Posterior cingulate gyrus (tissue), 11 donors: ENCODE results near the gene BOD1L2.

Experiments
- DNase-seq, 10 donors: peaks; one replicate each; pipeline versions ENCODE4 v3.0.0 to v3.0.0-alpha.2; 2020 to 2021; ENCODE audit warnings: mixed read lengths in 3 of 10
- intact Hi-C: fragments of 100-400 bp; cut with DNase I; formaldehyde crosslinking; loops from one replicate; pipeline ENCODE4 v1.15.1; 2023

Gene BOD1L2

DNA sequence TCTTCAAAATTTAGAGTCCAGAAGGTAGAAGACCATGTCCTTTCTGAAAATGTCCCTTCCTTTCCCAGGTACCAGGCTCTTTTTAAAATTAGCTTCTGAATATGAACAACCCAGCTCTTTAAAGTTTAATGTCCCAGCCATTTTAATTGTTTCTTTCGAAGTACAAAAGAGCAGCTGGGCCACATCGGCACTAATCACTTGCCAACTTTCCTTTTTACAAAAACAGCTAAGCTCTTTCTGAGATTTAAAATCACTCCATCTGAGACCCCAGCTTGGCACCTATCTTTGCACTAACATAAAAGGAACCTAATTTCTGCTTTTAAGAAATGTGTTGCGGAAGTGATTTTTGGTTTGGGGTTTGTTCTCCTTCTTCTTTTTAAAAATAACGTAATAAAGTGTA, 2.6 kb downstream of the BOD1L2 start:
- no peak for DNase-seq
- intact Hi-C loops, result no loop called here

DNA sequence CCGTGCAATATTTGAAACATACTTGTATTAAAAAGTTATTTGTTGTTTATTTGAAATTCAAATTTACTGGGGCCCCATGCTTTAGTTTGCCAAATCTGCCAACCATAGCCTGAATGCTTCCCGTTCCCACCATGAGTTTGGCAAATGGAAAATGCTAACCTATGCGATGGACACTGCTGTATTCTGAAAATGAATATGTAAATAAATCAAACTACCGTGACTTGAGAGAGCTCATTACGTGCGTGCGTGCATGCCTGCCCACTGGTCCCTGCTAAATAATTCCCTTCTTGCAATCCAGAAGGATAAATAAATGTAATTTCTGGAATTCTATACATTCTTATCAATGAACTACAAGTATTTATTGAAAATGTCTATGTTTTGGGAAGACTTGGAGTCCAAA, 3.2 kb downstream of the BOD1L2 start:
- DNase-seq, result no peak
- intact Hi-C loops, result no loop called here

DNA sequence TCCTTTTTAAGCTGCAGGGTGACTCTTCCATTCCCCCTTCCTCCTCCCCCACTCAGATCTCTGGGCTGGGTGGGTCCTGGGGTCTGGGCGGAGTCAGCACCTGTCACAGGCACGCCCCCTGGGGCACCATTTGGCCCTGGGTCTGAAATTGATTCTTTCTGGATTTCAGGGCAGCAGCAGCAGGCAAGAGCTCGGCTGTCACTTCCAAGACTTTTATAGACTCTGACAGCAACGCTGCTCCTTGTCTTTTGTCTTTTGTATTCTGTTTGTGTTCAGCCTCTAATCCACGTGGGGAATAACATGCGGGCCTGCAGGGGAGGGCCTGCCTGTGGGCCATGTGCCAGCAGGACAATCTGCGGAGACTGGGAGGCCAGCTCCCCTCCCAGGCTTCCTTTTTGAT, 3.9 kb downstream of the BOD1L2 start:
- intact Hi-C loops, result no loop called here
- DNase-seq, result no peak

DNA sequence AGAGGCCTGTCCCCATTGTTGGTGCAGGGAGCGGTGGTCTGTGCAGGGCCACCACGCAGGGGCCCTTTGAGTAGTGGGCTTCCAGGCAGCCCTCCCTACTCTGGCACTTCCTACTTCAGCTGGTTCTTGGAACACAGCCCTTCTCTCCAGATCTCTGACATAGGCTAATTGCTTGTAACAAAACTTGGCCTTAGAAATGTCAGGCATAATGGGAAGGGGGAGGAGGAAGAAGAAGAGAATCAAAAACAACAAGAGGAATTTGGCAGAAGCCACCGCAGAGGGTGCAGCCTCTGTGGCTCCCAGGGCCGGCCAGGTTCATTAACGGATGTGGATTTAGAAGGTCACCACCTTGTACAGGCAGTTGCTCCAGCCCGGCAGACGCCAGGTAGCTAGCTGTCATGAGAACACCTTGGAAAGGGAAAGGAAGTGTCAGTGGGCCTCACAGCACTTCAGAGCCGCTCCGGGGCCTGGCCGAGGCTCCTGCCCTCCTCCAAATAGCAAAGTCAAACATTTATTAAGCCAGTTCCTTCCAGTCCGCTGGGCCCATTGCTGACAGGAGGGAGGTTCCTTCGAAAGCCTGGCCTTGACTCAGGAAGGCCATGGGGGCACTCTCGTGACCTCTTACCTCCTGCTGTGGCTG, 7.4 kb downstream of the BOD1L2 start:
- intact Hi-C loops, result no loop called here
- no peak for DNase-seq

DNA sequence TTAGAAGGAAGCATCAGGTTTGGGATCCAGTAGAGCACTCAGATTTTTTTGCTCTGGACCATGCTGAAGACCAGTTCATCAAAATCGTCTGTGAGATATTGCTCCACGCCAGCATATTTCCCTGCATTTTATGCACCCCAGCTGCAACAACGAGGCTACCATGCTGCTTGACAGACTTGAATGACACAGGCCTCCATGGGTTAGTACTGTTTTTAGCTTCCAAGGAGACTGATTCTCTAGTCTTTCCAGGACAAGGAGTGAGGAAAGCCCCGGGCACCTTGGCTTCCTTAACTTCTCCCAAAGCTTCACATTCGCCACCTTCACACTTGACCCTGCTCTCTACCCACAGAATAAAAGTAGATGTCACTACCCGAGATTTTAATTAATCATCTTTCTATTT, 17.5 kb downstream of the BOD1L2 start:
- intact Hi-C loops, result no loop called here

DNA sequence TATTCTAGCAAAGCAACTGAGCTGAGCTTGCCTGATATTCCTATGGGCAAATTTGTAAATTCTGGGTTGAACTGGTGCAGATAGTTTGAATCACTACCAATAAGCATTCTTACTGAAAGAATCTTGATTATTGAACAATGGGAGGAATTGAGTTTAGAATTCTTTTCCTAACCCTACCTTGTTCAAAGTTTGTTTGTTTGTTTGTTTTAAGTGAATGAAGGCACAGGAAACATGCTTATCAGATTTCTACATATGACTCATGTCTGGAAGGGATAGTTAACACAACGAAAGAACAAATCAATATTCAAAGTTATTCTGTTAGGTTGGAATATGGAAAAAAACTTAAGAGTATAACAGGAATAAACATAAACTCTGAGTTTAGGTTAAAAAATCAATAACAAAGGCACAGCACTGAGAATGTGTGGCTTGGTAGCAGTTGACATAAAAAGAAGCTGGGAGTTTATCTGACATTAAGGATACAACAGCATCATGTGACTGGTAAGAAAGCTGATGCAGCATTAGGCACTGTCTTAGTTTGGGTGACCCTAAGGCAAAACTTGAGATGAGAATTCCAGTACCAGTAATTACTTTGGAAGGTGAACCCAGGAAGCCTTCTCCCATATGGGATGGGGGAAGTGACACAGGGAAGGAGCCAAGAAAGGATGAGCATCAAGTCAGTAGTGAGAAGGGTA, 20.9 kb downstream of the BOD1L2 start:
- no peak for DNase-seq
- intact Hi-C loops, result no loop called here

More for the DNA sequence above, 17.5 kb downstream of the BOD1L2 start:
- no peak for DNase-seq

DNA sequence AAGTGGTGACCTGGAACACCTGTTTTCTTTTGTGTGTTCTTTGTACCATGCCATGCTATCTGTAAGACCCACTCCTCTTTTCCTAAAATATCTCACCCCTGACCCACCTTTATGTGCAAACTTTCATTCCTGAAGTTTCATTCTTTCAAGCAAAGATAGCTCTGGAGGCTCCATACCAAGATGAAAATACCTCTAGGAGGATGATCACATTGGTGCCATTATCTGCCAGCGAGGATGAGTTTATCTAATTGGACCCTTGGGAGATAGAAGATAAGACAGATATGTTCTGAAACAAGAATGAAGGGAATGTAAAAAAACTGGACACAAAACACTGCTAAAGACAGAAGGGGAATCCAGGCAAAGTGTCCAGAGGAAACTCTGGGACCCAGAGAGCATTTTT, 24.1 kb downstream of the BOD1L2 start:
- intact Hi-C loops, result no loop called here
- no peak for DNase-seq

DNA sequence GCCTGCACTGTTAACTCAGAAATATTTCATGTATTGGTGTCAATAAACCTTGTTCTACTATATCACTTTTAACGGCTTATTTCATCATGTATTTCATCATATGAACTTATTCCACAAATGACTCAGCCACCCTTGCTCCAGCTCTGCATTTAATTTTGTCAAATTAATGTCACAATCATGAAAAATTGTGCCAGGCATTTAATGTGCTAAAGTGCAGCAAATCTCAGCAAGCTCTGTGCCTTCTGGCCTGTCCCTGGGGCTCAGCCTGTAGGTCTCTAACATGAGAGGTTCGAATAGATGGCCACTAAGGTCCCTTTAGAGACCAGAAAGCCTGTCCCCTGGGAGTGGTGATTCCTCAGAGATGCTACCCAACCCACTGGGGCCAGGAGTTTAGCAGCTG, 28.6 kb downstream of the BOD1L2 start:
- intact Hi-C loops, result no loop called here
- DNase-seq, result no peak

DNA sequence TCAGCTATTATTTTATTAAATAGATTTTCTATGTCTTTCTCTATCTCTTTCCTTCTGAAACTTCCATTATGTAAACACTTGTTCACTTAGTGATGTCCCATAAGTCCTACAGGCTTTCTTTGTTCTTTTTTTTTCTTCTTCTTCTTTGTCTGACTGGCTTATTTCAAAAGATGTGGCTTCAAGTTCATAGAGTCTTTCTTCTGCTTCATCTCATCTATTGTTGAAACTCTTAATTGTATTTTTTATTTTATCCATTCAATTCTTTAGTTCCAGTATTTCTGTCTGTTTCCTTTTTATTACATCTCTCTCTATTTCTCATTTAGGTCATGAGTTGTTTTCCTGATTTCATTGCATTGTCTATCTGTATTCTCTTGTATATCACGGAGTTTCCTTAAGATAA, 38.5 kb downstream of the BOD1L2 start:
- intact Hi-C loops, result no loop called here
- DNase-seq, result no peak

DNA sequence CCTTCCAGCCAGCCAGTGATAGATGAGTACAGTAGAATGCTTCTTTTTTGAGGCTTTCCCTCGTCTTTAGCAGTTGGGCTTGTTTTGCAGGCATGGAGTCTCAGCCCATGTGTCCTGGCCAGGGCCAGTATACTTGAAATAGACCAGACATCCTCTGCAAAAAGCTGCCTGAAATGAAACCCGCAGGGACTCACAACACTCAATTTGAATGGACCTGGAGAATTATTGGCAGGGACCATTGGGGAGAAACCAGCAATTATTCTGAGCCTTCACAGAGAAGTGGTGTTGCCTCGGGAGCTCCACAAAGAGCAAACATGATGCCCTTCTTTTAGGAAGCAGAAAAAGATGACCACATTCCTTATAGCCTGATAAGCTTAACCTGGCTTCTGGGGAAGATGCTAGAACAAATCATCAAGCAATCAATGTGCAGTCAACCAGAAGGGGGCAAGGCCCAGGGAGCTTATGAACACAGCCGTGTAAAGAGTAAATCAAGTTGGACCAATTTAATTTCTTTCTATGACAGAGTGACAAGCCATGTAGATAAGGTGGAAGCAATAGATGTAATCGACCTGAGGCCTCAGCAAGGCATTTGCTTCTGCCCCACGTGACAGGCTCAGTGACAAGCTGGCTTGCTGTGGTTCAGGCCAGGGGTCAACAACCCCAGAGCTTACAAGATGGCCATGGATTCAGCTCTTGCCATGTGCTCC, 42.1 kb downstream of the BOD1L2 start:
- no peak for DNase-seq
- intact Hi-C loops, result no loop called here

DNA sequence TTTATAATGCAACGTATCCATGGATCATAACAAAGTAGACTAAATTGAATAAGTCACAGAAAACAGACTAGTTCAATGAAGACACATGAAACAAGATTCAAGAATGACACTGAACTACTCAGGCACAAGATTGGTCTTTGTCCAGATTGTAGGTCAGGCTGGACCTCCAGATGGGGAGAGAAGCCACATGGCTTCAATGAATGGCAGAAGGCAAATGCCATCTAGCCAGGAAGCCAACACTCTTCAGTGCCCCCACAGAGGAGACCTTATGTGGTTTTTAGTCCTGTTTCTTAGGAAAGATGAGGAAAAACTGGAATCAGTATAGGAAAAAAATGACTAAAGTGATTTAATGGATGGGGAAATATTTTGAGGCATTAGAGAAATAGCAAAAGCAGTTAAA, 43.1 kb downstream of the BOD1L2 start:
- no peak for DNase-seq
- intact Hi-C loops, result no loop called here

DNA sequence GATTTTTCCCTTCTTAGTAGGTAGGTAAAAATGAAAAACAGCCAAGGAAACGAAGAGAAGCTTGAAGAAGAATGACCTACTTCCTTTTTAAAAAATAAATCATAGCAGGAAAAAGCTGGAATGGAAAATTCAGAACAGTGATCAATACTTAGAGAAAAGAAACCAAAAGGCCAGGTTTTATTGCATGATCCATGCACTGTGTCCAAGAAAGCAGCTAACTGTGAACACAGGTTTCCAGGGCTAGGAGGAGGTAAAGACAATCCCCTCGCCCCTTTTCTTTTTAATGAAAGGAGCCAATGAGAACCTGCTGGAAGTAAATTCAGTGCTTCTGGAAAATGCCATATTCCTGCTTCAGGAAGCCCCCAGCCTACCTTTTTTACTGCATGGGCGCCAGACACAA, 47.2 kb downstream of the BOD1L2 start:
- intact Hi-C loops, result no loop called here
- DNase-seq, result no peak

DNA sequence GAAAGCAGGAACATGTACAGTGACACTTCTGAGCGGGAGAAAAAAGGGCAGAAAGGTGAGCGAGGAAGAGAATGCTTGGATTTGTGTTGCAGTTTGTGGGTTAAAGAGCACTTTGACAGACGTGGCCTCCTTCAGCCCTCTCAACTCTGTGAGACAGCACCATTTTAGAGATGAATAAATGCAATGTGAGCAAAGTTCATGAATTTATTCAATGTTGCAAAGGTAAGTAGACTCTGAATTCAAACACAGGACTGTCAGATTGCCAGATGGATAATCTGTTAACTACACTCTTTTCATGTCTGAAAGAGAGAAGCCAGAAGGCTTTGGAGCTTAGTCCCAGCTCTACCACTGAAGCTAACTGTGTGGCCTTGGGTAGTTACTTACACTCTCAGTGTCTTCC, 47.7 kb downstream of the BOD1L2 start:
- no peak for DNase-seq
- intact Hi-C loops, result no loop called here

DNA sequence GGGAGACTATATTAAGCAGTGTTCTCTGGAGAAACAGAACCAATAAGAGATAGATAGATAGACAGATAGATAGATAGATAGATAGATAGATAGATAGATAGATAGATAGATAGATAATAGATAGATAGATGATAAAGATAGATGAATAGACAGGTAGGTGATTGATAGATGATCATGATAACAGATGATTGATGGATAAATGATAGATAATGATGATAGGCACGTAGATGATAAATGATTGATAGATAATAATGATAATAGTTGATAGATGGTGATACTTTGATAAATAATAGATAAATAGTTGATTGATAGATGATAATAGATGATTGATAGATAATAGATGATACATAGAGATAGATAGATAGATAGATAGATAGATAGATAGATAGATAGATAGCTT, 48.5 kb downstream of the BOD1L2 start:
- intact Hi-C loops, result no loop called here
- no peak for DNase-seq

DNA sequence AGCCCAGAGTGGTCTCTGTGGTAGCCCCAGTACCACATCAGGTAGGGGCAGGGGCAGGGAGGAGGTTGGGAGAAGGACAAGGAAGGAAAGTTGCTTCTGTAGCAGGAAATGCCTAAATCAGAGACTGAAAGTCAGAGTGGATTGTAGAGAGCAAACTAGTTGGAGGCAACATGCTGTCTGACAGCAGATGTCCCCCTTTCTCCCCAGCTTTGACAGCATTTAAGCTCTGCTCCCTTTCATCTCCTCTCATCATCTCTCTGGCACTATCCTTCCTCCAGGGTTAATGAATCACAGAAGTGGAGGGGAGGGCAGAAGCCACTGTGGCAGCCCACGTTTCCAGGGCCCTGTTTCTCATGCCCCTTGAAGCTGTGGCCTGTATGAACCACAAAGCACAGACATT, 50.4 kb downstream of the BOD1L2 start:
- intact Hi-C loops, result no loop called here
- DNase-seq, result no peak

DNA sequence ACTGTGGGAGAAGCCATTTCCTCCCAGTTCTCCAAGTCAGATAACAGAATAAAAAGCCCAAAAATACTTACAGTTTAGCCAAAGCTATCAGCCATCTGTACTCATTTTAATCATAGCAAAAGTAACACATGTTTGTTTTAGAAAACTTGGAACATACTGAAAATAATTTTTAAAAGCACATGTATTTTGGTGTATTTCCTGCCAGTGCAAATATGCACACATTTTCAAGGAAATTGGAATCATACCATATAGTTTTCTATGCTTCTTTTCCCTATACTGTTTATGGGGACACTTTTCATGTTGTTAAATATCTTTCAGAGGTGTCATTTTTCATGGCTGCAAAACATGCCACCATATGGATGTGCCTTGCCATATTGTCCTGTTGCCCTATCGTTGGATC, 51.2 kb downstream of the BOD1L2 start:
- no peak for DNase-seq
- intact Hi-C loops, result no loop called here
